HEK293T (cell line): Measurements from ENCODE around the gene NAA10.

Experiments used
- BHLHE40 ChIP-seq: fragments of 450-650 bp; IDR thresholded peaks from 2 replicates; pipeline ENCODE4 v1.6.1; 2016; ENCODE audit warnings: mild to moderate bottlenecking, moderate library complexity, borderline replicate concordance
- FOXM1 ChIP-seq: fragments of 450-650 bp; IDR thresholded peaks from 2 replicates; pipeline ENCODE4 v1.6.1; 2017; ENCODE audit warnings: mild to moderate bottlenecking, borderline replicate concordance
- L3MBTL2 ChIP-seq: fragments of 450-650 bp; conservative IDR thresholded peaks from 2 replicates; pipeline ENCODE4 v1.6.1; 2016; ENCODE audit warnings: mild to moderate bottlenecking
- NFRKB ChIP-seq: fragments of 450-650 bp; IDR thresholded peaks from 2 replicates; pipeline ENCODE4 v1.6.1; 2016; ENCODE audit warnings: mild to moderate bottlenecking, moderate library complexity
- SP1 ChIP-seq: fragments of 450-650 bp; IDR thresholded peaks from 2 replicates; pipeline ENCODE4 v1.6.1; 2017
- SUZ12 ChIP-seq: fragments of 450-650 bp; IDR thresholded peaks from 2 replicates; pipeline ENCODE4 v1.6.1; 2016; ENCODE audit warnings: mild to moderate bottlenecking
- TF ChIP-seq, protein P1 (sequence below): fragments of 450-650 bp; IDR thresholded peaks from 2 replicates; pipeline ENCODE4 v1.6.1; 2016

DNA sequence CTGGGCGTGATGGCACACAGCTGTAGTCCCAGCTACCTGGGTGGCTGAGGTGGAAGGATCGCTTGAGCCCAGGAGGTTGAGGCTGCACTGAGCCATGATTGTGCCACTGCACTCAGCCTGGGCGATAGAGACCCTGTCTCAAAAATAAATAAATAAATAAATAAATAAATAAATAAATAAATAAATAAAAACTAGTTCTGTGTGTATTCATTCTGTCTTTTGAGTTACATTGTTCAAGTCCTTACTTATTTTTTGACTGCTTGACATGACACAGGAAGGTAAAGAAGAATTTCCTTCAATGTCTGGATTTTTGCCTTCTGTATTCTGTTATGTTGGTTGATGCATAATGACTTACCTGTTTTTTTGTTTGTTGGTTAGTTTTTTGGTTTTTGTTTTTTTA, 2.2 kb upstream of the NAA10 start:
- TF ChIP-seq FOXM1, result no peak
- TF ChIP-seq SUZ12, result no peak
- TF ChIP-seq SP1, result no peak
- TF ChIP-seq NFRKB, result no peak
- TF ChIP-seq BHLHE40, result no peak
- TF ChIP-seq L3MBTL2, result no peak
- TF ChIP-seq, protein P1, sequence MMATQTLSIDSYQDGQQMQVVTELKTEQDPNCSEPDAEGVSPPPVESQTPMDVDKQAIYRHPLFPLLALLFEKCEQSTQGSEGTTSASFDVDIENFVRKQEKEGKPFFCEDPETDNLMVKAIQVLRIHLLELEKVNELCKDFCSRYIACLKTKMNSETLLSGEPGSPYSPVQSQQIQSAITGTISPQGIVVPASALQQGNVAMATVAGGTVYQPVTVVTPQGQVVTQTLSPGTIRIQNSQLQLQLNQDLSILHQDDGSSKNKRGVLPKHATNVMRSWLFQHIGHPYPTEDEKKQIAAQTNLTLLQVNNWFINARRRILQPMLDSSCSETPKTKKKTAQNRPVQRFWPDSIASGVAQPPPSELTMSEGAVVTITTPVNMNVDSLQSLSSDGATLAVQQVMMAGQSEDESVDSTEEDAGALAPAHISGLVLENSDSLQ, result no peak
